Measurements from ENCODE around the gene L1CAM.

- TF ChIP-seq POLR2AphosphoS5 (IDR thresholded peaks at IDR 0.05; ENCODE audit: borderline replicate concordance, low read depth, low read length) (no peak), FOXP2 (optimal IDR thresholded peaks at IDR 0.05; ENCODE audit: control extremely low read depth, extremely low read length, insufficient read depth) (no peak)
These were observed 1.4 kb downstream of the L1CAM start for GRCh38 chrX:153884590-153884989.

All from SK-N-MC (cell line).